BLaER1 (cell line): ENCODE data around the gene KMT2B.
A peak's percentile ranks its signal among the peaks of the same experiment; 100 is the strongest.

ENCODE experiments used
- H3K27ac ChIP-seq: shearing (Covaris generic); formaldehyde crosslinking; 2 replicates; pipeline ENCODE4 v1.8.1; 2022
- H3K27me3 ChIP-seq: shearing (Covaris generic); formaldehyde crosslinking; 2 replicates; pipeline ENCODE4 v1.8.1; 2022
- H3K36me3 ChIP-seq: shearing (Covaris generic); formaldehyde crosslinking; 2 replicates; pipeline ENCODE4 v1.8.1; 2022
- H3K4me1 ChIP-seq: shearing (Covaris generic); formaldehyde crosslinking; 2 replicates; pipeline ENCODE4 v1.8.1; 2022
- H3K4me2 ChIP-seq: shearing (Covaris generic); formaldehyde crosslinking; 2 replicates; pipeline ENCODE4 v1.8.1; 2022
- H3K4me3 ChIP-seq: shearing (Covaris generic); formaldehyde crosslinking; 2 replicates; pipeline ENCODE4 v1.8.1; 2022
- H3K9ac ChIP-seq: shearing (Covaris generic); formaldehyde crosslinking; 2 replicates; pipeline ENCODE4 v1.8.1; 2022
- H3K9me3 ChIP-seq: shearing (Covaris generic); formaldehyde crosslinking; 2 replicates; pipeline ENCODE4 v1.8.1; 2022
- H4K20me1 ChIP-seq: shearing (Covaris generic); formaldehyde crosslinking; 2 replicates; pipeline ENCODE4 v1.8.1; 2022
- Cebpa-rat ChIP-seq: shearing (Covaris generic); IDR thresholded peaks from 2 replicates; pipeline ENCODE4 v1.8.1; 2022

Gene KMT2B

GRCh38 chr19:35777086-35777841 lies 59.5 kb downstream of the KMT2B start:
- Histone ChIP-seq H3K4me3 (no peak overlapping the region; the same call in 1 of the 2 replicates), H4K20me1 (peaks cover 34% of the 10 kb centered on the region), H3K27ac (0 out of 2 replicates have a peak overlapping the region, but pooled peaks have one; percentile 22), H3K36me3 (peaks cover 48% of the 10 kb centered on the region), H3K9me3 (no peaks in the 10 kb centered on the region), H3K4me2 (peak overlapping the region; percentile 92), H3K9ac (peak overlapping the region; percentile 77; the same call in 1 of the 2 replicates), H3K27me3 (no peaks in the 10 kb centered on the region), H3K4me1 (peaks cover 31% of the 10 kb centered on the region)
- TF ChIP-seq Cebpa-rat = no peak

GRCh38 chr19:35777961-35778360 lies 60.2 kb downstream of the KMT2B start:
- H3K36me3 ChIP-seq = peaks cover 55% of the 10 kb centered on the region

GRCh38 chr19:35779033-35779432 lies 61.2 kb downstream of the KMT2B start:
- Histone ChIP-seq H3K27me3 (no peaks in the 10 kb centered on the region), H4K20me1 (peaks cover 34% of the 10 kb centered on the region), H3K9me3 (no peaks in the 10 kb centered on the region), H3K4me3 (no peak overlapping the region), H3K4me2 (no peak overlapping the region), H3K36me3 (peaks cover 64% of the 10 kb centered on the region), H3K9ac (no peak overlapping the region), H3K4me1 (peaks cover 48% of the 10 kb centered on the region), H3K27ac (no peak overlapping the region)
- TF ChIP-seq Cebpa-rat = no peak

More at GRCh38 chr19:35777961-35778360, 60.2 kb downstream of the KMT2B start:
- no peaks in the 10 kb centered on the region for H3K27me3 ChIP-seq
- H3K9me3 ChIP-seq = no peaks in the 10 kb centered on the region
- peaks cover 38% of the 10 kb centered on the region for H3K4me1 ChIP-seq
- H3K4me3 ChIP-seq = no peak overlapping the region
- no peak overlapping the region for H3K4me2 ChIP-seq
- H3K9ac ChIP-seq = no peak overlapping the region
- TF ChIP-seq Cebpa-rat = no peak
- peak overlapping the region; percentile 3; the same call in 1 of the 2 replicates for H3K27ac ChIP-seq
- peaks cover 34% of the 10 kb centered on the region for H4K20me1 ChIP-seq

GRCh38 chr19:35780058-35780457 lies 62.3 kb downstream of the KMT2B start:
- H3K27ac ChIP-seq = no peak overlapping the region
- H3K4me3 ChIP-seq = no peak overlapping the region
- no peak overlapping the region for H3K4me2 ChIP-seq
- no peak for TF ChIP-seq Cebpa-rat
- H3K9ac ChIP-seq = no peak overlapping the region
- no peaks in the 10 kb centered on the region for H3K9me3 ChIP-seq
- peaks cover 41% of the 10 kb centered on the region for H3K4me1 ChIP-seq
- peaks cover 69% of the 10 kb centered on the region for H3K36me3 ChIP-seq
- no peaks in the 10 kb centered on the region for H3K27me3 ChIP-seq
- H4K20me1 ChIP-seq = peaks cover 34% of the 10 kb centered on the region

- Histone ChIP-seq H3K4me2 (no peak overlapping the region), H4K20me1 (peaks cover 34% of the 10 kb centered on the region), H3K9ac (no peak overlapping the region), H3K4me1 (peaks cover 41% of the 10 kb centered on the region), H3K9me3 (no peaks in the 10 kb centered on the region), H3K27me3 (no peaks in the 10 kb centered on the region), H3K4me3 (no peak overlapping the region), H3K27ac (no peak overlapping the region), H3K36me3 (peaks cover 76% of the 10 kb centered on the region)
- no peak for TF ChIP-seq Cebpa-rat
These were observed 62.9 kb downstream of the KMT2B start for GRCh38 chr19:35780717-35781116.

GRCh38 chr19:35781650-35782049 lies 63.8 kb downstream of the KMT2B start:
- Histone ChIP-seq H3K9me3 (no peaks in the 10 kb centered on the region), H3K9ac (no peak overlapping the region), H3K4me3 (no peak overlapping the region), H3K27me3 (no peaks in the 10 kb centered on the region), H3K27ac (no peak overlapping the region), H4K20me1 (peaks cover 29% of the 10 kb centered on the region), H3K4me2 (no peak overlapping the region), H3K4me1 (peaks cover 34% of the 10 kb centered on the region), H3K36me3 (peaks cover 84% of the 10 kb centered on the region)
- TF ChIP-seq Cebpa-rat = no peak

- no peak overlapping the region for H3K4me3 ChIP-seq
- peak overlapping the region; percentile 44 for H3K27ac ChIP-seq
- peaks cover 91% of the 10 kb centered on the region for H3K36me3 ChIP-seq
- peak overlapping the region; percentile 59 for H3K4me2 ChIP-seq
- TF ChIP-seq Cebpa-rat = no peak
- no peaks in the 10 kb centered on the region for H3K27me3 ChIP-seq
- peak overlapping the region; percentile 48 for H3K9ac ChIP-seq
- H3K9me3 ChIP-seq = no peaks in the 10 kb centered on the region
- H4K20me1 ChIP-seq = peaks cover 19% of the 10 kb centered on the region; the same call in 1 of the 2 replicates
- H3K4me1 ChIP-seq = peaks cover 25% of the 10 kb centered on the region
These were observed 64.8 kb downstream of the KMT2B start for GRCh38 chr19:35782589-35782988.

- TF ChIP-seq Cebpa-rat = no peak
- Histone ChIP-seq H4K20me1 (peaks cover 11% of the 10 kb centered on the region; the same call in 1 of the 2 replicates), H3K36me3 (peaks cover 89% of the 10 kb centered on the region), H3K9ac (peak overlapping the region; percentile 48; the same call in 1 of the 2 replicates), H3K4me1 (peaks cover 22% of the 10 kb centered on the region), H3K4me2 (peak overlapping the region; percentile 59), H3K27ac (no peak overlapping the region), H3K9me3 (no peaks in the 10 kb centered on the region), H3K27me3 (no peaks in the 10 kb centered on the region), H3K4me3 (no peak overlapping the region)
These were observed 65.9 kb downstream of the KMT2B start for GRCh38 chr19:35783469-35784434.

- no peak overlapping the region for H3K9ac ChIP-seq
- H3K4me2 ChIP-seq = no peak overlapping the region
- H3K27ac ChIP-seq = no peak overlapping the region
- peaks cover 13% of the 10 kb centered on the region; the same call in 1 of the 2 replicates for H4K20me1 ChIP-seq
- no peak overlapping the region for H3K4me3 ChIP-seq
- H3K27me3 ChIP-seq = no peaks in the 10 kb centered on the region
- peaks cover 24% of the 10 kb centered on the region for H3K4me1 ChIP-seq
- no peaks in the 10 kb centered on the region for H3K9me3 ChIP-seq
- H3K36me3 ChIP-seq = peaks cover 85% of the 10 kb centered on the region
- no peak for TF ChIP-seq Cebpa-rat
These were observed 66.9 kb downstream of the KMT2B start for GRCh38 chr19:35784503-35785338.
